ENCODE data around the gene ROM1. TPM values are rescaled to one million over a fixed set of nuclear protein-coding genes. Genes with fewer than 3 reads are reported as not detected.

The ROM1 gene
- total and polyA plus RNA-seq, 2 experiments from 2014 or later, result 0.24 to 0.65 TPM

- H3K4me1 ChIP-seq (ENCODE audit: insufficient read depth), result peaks cover 25% of the 10 kb centered on the region
- peaks cover 67% of the 10 kb centered on the region for H3F3A ChIP-seq (replicated peaks; ENCODE audit: low read depth)
- H3K9me2 ChIP-seq (ENCODE audit: insufficient read depth), result no peaks in the 10 kb centered on the region
- H2AFZ ChIP-seq, result no peak overlapping the region
- peaks cover 36% of the 10 kb centered on the region for H3K4me1 Mint-ChIP-seq
- TF ChIP-seq ZNF462 (CRISPR knock-in tag; IDR thresholded peaks at IDR 0.05) (no peak), NANOG (IDR thresholded peaks at IDR 0.05; ENCODE audit: borderline replicate concordance) (no peak), ZNF114 (CRISPR knock-in tag; IDR thresholded peaks at IDR 0.05) (no peak), JUNB (IDR thresholded peaks at IDR 0.05; ENCODE audit: unreplicated experiment) (no peak), STAT1 (IDR thresholded peaks at IDR 0.05; ENCODE audit: unreplicated experiment) (no peak), EZH2 (IDR thresholded peaks at IDR 0.05; ENCODE audit: low read depth, unreplicated experiment) (no peak), ZNF331 (CRISPR knock-in tag; IDR thresholded peaks at IDR 0.05; ENCODE audit: low read depth) (no peak), CREB1 (CRISPR knock-in tag; IDR thresholded peaks at IDR 0.05; ENCODE audit: low read depth) (no peak), ETS1 (IDR thresholded peaks at IDR 0.05) (no peak)
- no peaks in the 10 kb centered on the region; the same call in 2 of the 3 replicates for H3K9me3 Mint-ChIP-seq
- peaks cover 22% of the 10 kb centered on the region for H3K27me3 Mint-ChIP-seq (ENCODE audit: insufficient read depth, low read depth, poor library complexity)
- DNase-seq (ENCODE audit: low spot score), result no peak
- peaks cover 66% of the 10 kb centered on the region for H3K36me3 ChIP-seq (ENCODE audit: insufficient read depth)
- H3K4me2 ChIP-seq, result no peak overlapping the region
- H4K20me1 ChIP-seq (replicated peaks; ENCODE audit: insufficient read depth), result peaks cover 77% of the 10 kb centered on the region
- H3K79me2 ChIP-seq (replicated peaks; ENCODE audit: insufficient read depth), result peaks cover 72% of the 10 kb centered on the region
- H3K27ac Mint-ChIP-seq, result no peak overlapping the region
- no peak overlapping the region for H3K4me3 ChIP-seq
- H3K27me3 ChIP-seq (ENCODE audit: insufficient read depth), result no peaks in the 10 kb centered on the region
- ATAC-seq, result no peak
- 0 out of 2 replicates have a peak overlapping the region, but pooled peaks have one; percentile 15 for H3K27ac ChIP-seq (ENCODE audit: low read depth)
- peaks cover 95% of the 10 kb centered on the region for H3K36me3 Mint-ChIP-seq (ENCODE audit: low read depth)
- H3K4me3 Mint-ChIP-seq, result no peak overlapping the region
Observed at GRCh38 chr11:62565100-62565802, 47.8 kb upstream of the ROM1 start.

Measured in GM23338 (cell line).